GM12873 (cell line): ENCODE results near the gene PCED1B.

Experiments used
- TF ChIP-seq, protein P1 (sequence below): IDR thresholded peaks from 2 replicates; pipeline ENCODE4 v1.5.1; 2012; ENCODE audit warnings: low read depth, mild to moderate bottlenecking, moderate library complexity, low read length, control low read depth; ENCODE audit not compliant: insufficient read depth; ENCODE audit errors: missing control alignments

The PCED1B gene

GRCh38 chr12:47218191-47218654, 138.8 kb downstream of the PCED1B start:
- TF ChIP-seq, protein P1, sequence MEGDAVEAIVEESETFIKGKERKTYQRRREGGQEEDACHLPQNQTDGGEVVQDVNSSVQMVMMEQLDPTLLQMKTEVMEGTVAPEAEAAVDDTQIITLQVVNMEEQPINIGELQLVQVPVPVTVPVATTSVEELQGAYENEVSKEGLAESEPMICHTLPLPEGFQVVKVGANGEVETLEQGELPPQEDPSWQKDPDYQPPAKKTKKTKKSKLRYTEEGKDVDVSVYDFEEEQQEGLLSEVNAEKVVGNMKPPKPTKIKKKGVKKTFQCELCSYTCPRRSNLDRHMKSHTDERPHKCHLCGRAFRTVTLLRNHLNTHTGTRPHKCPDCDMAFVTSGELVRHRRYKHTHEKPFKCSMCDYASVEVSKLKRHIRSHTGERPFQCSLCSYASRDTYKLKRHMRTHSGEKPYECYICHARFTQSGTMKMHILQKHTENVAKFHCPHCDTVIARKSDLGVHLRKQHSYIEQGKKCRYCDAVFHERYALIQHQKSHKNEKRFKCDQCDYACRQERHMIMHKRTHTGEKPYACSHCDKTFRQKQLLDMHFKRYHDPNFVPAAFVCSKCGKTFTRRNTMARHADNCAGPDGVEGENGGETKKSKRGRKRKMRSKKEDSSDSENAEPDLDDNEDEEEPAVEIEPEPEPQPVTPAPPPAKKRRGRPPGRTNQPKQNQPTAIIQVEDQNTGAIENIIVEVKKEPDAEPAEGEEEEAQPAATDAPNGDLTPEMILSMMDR, result no peak

- TF ChIP-seq, protein P1, result no peak
These were observed 139.8 kb downstream of the PCED1B start for GRCh38 chr12:47219243-47219642.

DNA sequence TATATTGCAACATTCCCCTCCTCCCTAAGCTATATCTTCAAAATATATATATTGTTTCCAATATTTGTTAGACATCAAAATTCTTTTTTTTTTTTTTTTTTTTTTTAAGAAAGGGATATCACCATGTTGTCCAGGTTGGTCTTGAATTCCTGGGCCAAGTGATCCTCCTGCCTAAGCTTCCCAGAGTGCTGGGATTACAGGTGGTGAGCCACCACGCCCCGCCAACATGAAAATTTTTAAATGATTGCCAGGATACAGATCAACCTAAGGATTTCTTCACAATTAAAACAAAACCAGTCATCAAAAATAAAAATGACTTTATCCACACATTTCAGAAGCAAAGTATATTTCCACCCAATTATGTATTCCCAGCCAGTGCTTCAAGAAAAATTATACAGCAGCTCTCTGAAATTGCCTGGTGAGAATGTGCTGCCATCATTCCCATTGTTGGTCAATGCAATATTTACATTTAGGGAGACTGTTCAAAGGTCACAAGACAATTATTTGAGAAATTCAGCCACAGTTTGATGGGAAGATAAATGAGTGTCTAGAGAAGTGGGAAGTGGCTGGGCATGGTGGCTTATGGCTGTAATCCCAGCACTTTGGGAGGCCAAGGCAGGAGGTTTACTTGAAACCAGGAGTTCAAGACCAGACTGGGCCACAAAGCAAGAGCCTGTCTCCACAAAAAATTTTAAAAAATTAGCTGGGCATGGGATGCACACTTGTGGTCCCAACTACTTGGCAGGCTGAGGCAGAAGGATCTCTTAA, 142.0 kb downstream of the PCED1B start:
- TF ChIP-seq, protein P1, result no peak

DNA sequence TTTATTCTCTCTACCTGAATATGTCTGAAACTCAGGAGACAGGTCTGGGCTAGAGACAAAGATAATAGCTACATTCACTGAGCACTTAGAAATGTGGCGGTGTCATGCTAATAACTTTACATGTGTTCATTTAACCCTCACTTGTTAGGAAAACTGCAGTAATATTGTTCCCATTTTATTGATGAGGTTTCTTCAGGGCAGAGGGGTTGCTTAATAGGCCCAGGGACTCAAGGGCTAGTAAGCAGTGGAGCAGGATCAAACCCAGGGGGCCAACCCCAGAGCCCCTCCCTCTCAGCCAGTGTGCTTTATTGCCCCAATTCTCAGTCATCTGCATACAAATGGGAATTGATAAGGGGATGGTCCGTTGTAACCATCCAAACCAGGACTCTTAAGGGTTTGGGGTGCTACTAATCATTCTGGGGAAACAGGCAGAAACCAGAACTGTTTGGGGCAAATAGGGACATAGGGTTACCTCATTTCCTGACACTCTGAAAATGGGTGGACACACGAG, 143.2 kb downstream of the PCED1B start:
- TF ChIP-seq, protein P1, result no peak

DNA sequence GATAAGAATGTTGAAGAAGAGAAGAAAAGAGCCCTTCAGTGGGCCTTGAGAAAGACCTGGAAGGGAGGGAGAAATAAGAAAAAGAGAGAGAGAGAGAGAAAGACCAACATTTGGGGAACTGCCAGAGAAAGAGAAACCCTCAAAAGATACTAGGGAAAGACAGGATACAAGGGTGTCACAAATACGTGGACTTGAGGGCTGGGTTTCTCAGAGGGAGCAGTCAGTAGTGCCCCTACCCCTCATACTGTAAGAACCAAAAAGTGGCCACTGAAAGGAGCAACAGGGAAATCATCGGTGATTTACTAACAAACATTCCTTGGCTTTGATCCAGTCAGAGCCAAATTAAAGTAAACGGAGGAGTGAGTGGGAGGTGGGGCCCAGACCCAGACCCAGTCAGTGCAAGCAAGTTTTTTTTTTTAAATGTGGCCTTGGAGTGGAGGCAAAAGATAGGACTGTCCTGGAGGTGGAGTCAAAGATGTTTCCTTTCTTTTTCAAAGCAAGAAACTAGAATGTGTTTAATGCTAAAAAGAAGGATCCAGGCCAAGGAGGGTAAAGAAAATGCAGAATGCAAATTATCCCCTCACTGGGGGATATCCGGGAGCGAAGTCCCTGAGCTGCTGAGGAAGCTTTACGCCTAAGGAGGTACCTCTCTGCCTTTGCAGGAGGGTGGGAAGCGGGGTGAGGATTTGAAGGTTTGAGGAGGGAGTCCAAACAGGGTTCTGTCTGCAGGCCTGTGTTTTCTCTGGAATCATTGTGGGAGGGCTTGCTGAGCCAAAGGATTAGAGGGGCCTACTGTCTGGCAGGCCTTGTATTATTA, 143.8 kb downstream of the PCED1B start:
- TF ChIP-seq, protein P1, result no peak

DNA sequence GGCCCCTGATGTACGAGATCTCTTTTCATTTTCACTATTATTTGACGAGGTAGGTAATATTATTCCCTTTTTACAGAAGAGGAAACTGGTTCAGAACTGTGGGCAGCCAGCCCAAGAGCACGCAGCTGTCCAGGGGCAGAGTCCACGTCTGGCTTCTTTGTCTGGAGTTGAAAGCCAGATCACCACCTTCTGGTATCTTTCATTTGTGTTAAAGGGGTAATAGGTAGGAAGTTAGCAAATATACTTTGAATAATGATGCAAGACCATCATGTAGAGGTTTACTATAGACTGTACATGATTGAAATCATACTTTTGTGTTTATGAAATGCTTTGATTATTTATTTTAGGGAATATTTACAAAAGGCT, 144.4 kb downstream of the PCED1B start:
- TF ChIP-seq, protein P1, result no peak

DNA sequence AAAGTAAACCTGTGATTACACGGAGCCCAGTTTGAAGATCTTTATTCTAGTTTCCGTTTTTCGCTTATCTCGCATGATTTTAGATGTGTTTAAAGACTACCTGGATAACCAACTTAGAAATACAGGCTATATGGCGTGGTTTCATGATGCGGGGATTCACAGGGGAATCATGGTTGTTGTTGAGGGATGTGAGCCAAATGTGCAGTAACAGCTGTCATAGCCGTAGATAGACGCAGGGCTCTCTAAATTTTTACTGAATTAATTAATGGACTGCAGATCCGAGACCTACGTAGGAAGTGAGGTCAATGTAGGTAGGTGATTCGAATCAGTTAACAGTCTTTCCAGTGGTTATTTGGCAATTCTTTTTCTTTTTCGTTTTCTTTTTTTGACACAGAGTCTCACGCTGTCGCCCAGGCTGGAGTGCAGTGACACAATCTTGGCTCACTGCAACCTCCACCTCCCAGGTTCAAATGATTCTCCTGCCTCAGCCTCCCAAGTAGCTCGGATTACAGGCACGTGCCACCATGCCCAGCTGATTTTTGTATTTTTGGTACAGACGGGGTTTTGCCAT, 145.2 kb downstream of the PCED1B start:
- TF ChIP-seq, protein P1, result no peak
